Activated CD8-positive, alpha-beta memory T cell treated with anti-CD3 and anti-CD28 coated beads for 24 hours (primary cell): ENCODE measurements around the gene ARID1B.

Experiments
- DNase-seq: peaks from one replicate; pipeline ENCODE4 v3.0.0-alpha.2; 2020

Gene ARID1B

GRCh38 chr6:157090736-157091135, 313.6 kb downstream of the ARID1B start:
- DNase-seq: no peak

- DNase-seq: no peak
Measured at GRCh38 chr6:157091243-157091642, 314.1 kb downstream of the ARID1B start.

GRCh38 chr6:157091856-157092460, 314.8 kb downstream of the ARID1B start:
- no peak for DNase-seq

- no peak for DNase-seq
Measured at GRCh38 chr6:157092736-157093135, 315.6 kb downstream of the ARID1B start.

GRCh38 chr6:157093536-157093935, 316.4 kb downstream of the ARID1B start:
- no peak for DNase-seq

- DNase-seq: no peak
Measured at GRCh38 chr6:157094038-157094437, 316.9 kb downstream of the ARID1B start.

GRCh38 chr6:157095084-157095483, 317.9 kb downstream of the ARID1B start:
- no peak for DNase-seq

GRCh38 chr6:157095569-157095968, 318.4 kb downstream of the ARID1B start:
- DNase-seq: no peak

- DNase-seq: no peak
Measured at GRCh38 chr6:157096105-157096504, 318.9 kb downstream of the ARID1B start.

- no peak for DNase-seq
Measured at GRCh38 chr6:157096522-157096921, 319.3 kb downstream of the ARID1B start.

GRCh38 chr6:157097255-157097955, 320.2 kb downstream of the ARID1B start:
- DNase-seq: no peak

GRCh38 chr6:157098999-157099398, 321.8 kb downstream of the ARID1B start:
- DNase-seq: no peak

- peak; percentile 66 for DNase-seq
Measured at GRCh38 chr6:157099912-157100593, 322.9 kb downstream of the ARID1B start.

- DNase-seq: no peak
Measured at GRCh38 chr6:157101166-157101565, 324.0 kb downstream of the ARID1B start.

- no peak for DNase-seq
Measured at GRCh38 chr6:157104803-157105202, 327.6 kb downstream of the ARID1B start.

GRCh38 chr6:157106487-157106886, 329.3 kb downstream of the ARID1B start:
- no peak for DNase-seq

- no peak for DNase-seq
Measured at GRCh38 chr6:157107571-157107914, 330.4 kb downstream of the ARID1B start.

GRCh38 chr6:157107915-157108651, 330.9 kb downstream of the ARID1B start:
- no peak for DNase-seq

GRCh38 chr6:157108923-157109322, 331.7 kb downstream of the ARID1B start:
- no peak for DNase-seq

GRCh38 chr6:157110607-157111006, 333.4 kb downstream of the ARID1B start:
- no peak for DNase-seq

- DNase-seq: no peak
Measured at GRCh38 chr6:157113389-157113788, 336.2 kb downstream of the ARID1B start.

GRCh38 chr6:157116426-157116825, 339.2 kb downstream of the ARID1B start:
- DNase-seq: no peak

GRCh38 chr6:157117431-157118095, 340.4 kb downstream of the ARID1B start:
- no peak for DNase-seq
